DMS153 (cell line): Measurements from ENCODE around the gene TSR2.

Experiments used
- DNase-seq: peaks from one replicate; lab custom pipeline; 2025; lab: John Stamatoyannopoulos, UW

The TSR2 gene

GRCh38 chrX:54439960-54440871 lies at the start of gene TSR2:
TSR2 (plus strand) TSS chrX:54440404; CDS start chrX:54440422, 18 bp downstream.
- DNase-seq, result peak; percentile 59

- DNase-seq, result no peak
These were observed 43.1 kb upstream of the TSR2 start for GRCh38 chrX:54397113-54397512.

- no peak for DNase-seq
These were observed 32.9 kb upstream of the TSR2 start for GRCh38 chrX:54407266-54407665.

GRCh38 chrX:54411732-54412131 lies 28.5 kb upstream of the TSR2 start:
- DNase-seq, result no peak

- DNase-seq, result no peak
These were observed 26.5 kb upstream of the TSR2 start for GRCh38 chrX:54413753-54414152.

- no peak for DNase-seq
These were observed 24.5 kb upstream of the TSR2 start for GRCh38 chrX:54415534-54416350.

GRCh38 chrX:54416965-54417364 lies 23.2 kb upstream of the TSR2 start:
- no peak for DNase-seq

GRCh38 chrX:54419559-54420302 lies 20.5 kb upstream of the TSR2 start:
- DNase-seq, result no peak

GRCh38 chrX:54422168-54422567 lies 18.0 kb upstream of the TSR2 start:
- DNase-seq, result no peak

- no peak for DNase-seq
These were observed 16.9 kb upstream of the TSR2 start for GRCh38 chrX:54423161-54423888.

- no peak for DNase-seq
These were observed 12.3 kb upstream of the TSR2 start for GRCh38 chrX:54427837-54428424.

- no peak for DNase-seq
These were observed 9.7 kb upstream of the TSR2 start for GRCh38 chrX:54430519-54430918.

- no peak for DNase-seq
These were observed 5.1 kb upstream of the TSR2 start for GRCh38 chrX:54435121-54435520.

- no peak for DNase-seq
These were observed 2.6 kb downstream of the TSR2 start for GRCh38 chrX:54442790-54443189.

- no peak for DNase-seq
These were observed 4.5 kb downstream of the TSR2 start for GRCh38 chrX:54444752-54445151.

- no peak for DNase-seq
These were observed 5.9 kb downstream of the TSR2 start for GRCh38 chrX:54446084-54446483.

- no peak for DNase-seq
These were observed 7.3 kb downstream of the TSR2 start for GRCh38 chrX:54447461-54447860.

- no peak for DNase-seq
These were observed 9.7 kb downstream of the TSR2 start for GRCh38 chrX:54449929-54450328.

- no peak for DNase-seq
These were observed 12.7 kb downstream of the TSR2 start for GRCh38 chrX:54452920-54453319.

- DNase-seq, result no peak
These were observed 30.0 kb downstream of the TSR2 start for GRCh38 chrX:54470054-54470760.
